Activated CD4-positive, alpha-beta T cell treated with anti-CD3 and anti-CD28 coated beads, Interleukin-2, amount 50 U/mL, for 48 hours (primary cell): Measurements from ENCODE around the gene GNA12.
A peak's percentile ranks its signal among the peaks of the same experiment; 100 is the strongest.
"Not testable (repeated sequence)": the region's sequence is repeated elsewhere in the genome, so short reads cannot be mapped to it uniquely, and the experiment has no call there.

Source experiments
- DNase-seq, 2 experiments: peaks; one replicate each; pipeline ENCODE4 v3.0.0-alpha.2; 2020

Gene GNA12

DNA sequence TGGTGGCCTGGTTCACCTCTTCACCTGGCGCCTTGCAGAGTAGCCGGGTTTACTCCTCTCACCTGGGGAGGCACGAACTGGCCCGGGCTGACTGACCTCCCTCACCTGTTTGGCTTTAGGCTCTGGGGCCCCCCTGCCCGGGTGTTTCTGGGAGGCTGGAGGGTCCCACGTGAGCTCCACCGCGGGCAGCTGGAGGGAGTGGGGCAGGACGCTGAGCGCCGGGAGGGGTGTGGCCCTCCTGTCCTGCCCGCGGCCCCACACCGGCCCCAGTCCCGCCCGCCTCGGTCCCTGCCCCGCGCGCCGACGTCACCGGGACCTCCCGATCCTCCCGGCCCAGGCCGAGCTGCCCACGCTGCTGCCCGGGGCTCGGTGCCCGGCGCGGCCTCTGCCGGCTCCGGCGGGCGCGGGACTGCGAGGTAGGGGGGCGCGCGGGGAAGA is 156.2 kb downstream of the GNA12 start, which contains the start of gene AMZ1:
AMZ1 (plus strand) TSS at position 322 of the 438 bp plus-strand sequence. CDS start 12,250 bp downstream, outside the sequence.
- no peak for DNase-seq

DNA sequence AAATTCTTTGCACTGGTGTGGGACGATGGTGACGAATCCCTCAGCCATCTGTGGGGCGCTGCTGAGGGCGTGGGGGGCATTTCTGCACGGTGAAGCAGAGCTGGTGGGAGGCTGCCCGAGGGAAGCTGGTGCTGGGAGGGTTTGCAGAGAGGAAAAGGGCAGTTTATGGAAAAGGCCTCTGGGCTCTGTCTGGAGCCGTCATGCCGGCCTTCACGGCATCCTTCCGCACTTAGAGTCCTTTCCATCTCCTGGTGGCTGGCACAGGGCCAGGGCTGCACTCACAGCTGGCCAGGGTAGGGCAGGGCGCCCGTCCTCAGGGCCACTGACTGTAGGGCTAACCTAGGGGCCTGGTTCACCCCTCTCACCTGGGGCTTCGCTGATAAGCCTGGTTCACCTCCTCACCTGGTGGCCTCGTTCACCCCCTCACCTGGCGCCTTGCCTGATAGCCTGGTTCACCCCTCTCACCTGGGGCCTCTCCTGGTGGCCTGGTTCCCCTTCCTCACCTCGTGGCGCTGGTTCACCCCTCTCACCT is 156.7 kb downstream of the GNA12 start:
- DNase-seq = no peak

GRCh38 chr7:2686101-2686500 is 158.0 kb downstream of the GNA12 start:
- DNase-seq = no peak

DNA sequence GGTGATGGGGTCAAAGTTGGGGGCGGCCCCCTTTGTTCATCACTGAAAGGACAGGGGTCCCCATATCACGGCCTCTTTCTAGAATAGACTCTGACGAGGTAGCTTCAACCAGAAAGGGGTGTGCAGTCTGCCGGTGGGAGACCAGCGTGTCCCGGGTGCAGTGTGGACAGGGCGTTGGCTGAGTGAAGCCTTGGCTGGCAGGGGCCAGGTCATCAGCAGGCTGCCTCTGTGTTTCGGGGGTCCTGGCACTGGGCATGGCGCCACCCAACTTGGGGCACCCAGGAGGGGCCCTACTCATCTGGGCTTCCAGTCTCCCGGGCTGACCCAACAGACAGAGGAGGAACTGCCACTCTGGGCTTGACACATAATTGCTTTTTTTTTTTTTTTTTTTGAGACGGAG is 159.6 kb downstream of the GNA12 start:
- DNase-seq = no peak

- no peak for DNase-seq
Observed at GRCh38 chr7:2681929-2682799, 161.9 kb downstream of the GNA12 start.

- peak; percentile 69 to 76 for DNase-seq
Observed at GRCh38 chr7:2680792-2681490, 163.2 kb downstream of the GNA12 start.

- no peak for DNase-seq
Observed at GRCh38 chr7:2680256-2680655, 163.9 kb downstream of the GNA12 start.

GRCh38 chr7:2679135-2680127 is 164.7 kb downstream of the GNA12 start:
- DNase-seq = not testable (repeated sequence)

- not testable (repeated sequence) for DNase-seq
Observed at GRCh38 chr7:2678454-2678853, 165.7 kb downstream of the GNA12 start.
